ENCODE measurements around the gene SLK.

Gene SLK

GRCh38 chr10:103986360-103986759 is 19.4 kb downstream of the SLK start:
- H3K4me1 Mint-ChIP-seq (ENCODE audit: low read depth) = peaks cover 44% of the 10 kb centered on the region
- intact Hi-C loops (cut with micrococcal nuclease) = no loop called here
- no peaks in the 10 kb centered on the region for H3K9me3 Mint-ChIP-seq
- H3K4me3 Mint-ChIP-seq = no peak overlapping the region
- H3K27ac Mint-ChIP-seq = no peak overlapping the region
- peaks cover 7% of the 10 kb centered on the region for H3K36me3 Mint-ChIP-seq (ENCODE audit: low read depth)
- H3K27me3 Mint-ChIP-seq = no peaks in the 10 kb centered on the region

GRCh38 chr10:103990121-103990520 is 23.2 kb downstream of the SLK start:
- peaks cover 18% of the 10 kb centered on the region for H3K4me1 Mint-ChIP-seq (ENCODE audit: low read depth)
- H3K27me3 Mint-ChIP-seq = no peaks in the 10 kb centered on the region
- intact Hi-C loops (cut with micrococcal nuclease) = no loop called here
- H3K4me3 Mint-ChIP-seq = no peak overlapping the region
- no peaks in the 10 kb centered on the region for H3K9me3 Mint-ChIP-seq
- H3K27ac Mint-ChIP-seq = no peak overlapping the region
- H3K36me3 Mint-ChIP-seq (ENCODE audit: low read depth) = peaks cover 36% of the 10 kb centered on the region

DNA sequence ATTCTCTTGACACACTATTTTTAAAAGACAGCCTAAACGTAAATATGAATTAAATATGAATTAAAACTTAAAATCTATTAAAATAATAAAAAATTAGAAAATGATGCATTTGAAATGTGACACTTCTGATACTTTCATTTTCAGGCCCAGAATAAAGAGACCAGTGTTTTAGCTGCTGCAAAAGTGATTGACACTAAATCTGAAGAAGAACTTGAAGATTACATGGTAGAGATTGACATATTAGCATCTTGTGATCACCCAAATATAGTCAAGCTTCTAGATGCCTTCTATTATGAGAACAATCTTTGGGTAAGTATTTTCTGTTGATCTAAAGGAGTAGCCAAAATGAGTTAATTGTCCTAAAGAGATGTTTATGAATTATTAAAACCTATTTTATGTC is 23.6 kb downstream of the SLK start:
- H3K4me1 Mint-ChIP-seq (ENCODE audit: low read depth) = peaks cover 18% of the 10 kb centered on the region
- no peak overlapping the region for H3K27ac Mint-ChIP-seq
- no peak overlapping the region for H3K4me3 Mint-ChIP-seq
- H3K27me3 Mint-ChIP-seq = no peaks in the 10 kb centered on the region
- peaks cover 40% of the 10 kb centered on the region for H3K36me3 Mint-ChIP-seq (ENCODE audit: low read depth)
- intact Hi-C loops (cut with micrococcal nuclease) = no loop called here
- H3K9me3 Mint-ChIP-seq = no peaks in the 10 kb centered on the region

GRCh38 chr10:103991393-103992128 is 24.6 kb downstream of the SLK start:
- Mint-ChIP-seq H3K27ac (no peak overlapping the region), H3K4me3 (no peak overlapping the region), H3K27me3 (no peaks in the 10 kb centered on the region), H3K4me1 (ENCODE audit: low read depth) (peaks cover 13% of the 10 kb centered on the region), H3K9me3 (no peaks in the 10 kb centered on the region), H3K36me3 (ENCODE audit: low read depth) (peaks cover 49% of the 10 kb centered on the region)
- intact Hi-C loops (cut with micrococcal nuclease) = no loop called here

DNA sequence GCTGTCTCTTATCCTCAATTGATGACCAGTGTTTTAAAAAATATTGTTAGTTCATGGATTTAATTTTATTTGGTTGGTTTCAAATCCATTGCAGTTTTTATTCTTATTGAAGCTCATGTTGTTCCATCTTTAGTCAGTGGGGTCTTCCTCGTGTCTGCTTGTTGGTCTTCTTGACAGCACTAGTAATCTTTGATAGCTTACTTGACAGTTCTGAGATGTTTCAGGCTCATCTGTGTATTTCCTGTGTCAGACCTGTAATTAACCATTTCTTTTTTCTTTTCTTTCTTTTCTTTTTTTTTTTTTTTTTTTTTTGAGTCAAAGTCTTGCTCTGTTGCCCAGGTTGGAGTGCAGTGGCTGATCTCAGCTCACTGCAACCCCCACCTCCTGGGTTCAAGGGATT is 28.2 kb downstream of the SLK start:
- peaks cover 66% of the 10 kb centered on the region for H3K36me3 Mint-ChIP-seq (ENCODE audit: low read depth)
- intact Hi-C loops (cut with micrococcal nuclease) = no loop called here

DNA sequence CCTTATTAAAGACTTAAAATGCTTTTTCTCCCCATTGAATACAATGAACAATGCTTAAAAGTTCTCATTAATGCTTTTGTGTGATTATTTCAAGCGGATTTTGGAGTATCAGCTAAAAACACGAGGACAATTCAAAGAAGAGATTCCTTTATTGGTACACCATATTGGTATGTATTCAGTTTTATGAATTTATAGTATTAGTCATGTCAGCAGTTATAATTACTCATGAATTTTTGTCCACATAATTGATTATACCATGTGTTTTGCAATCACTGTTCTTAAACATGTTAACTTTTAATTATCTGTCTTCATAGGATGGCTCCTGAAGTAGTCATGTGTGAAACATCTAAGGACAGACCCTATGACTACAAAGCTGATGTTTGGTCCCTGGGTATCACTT is 31.9 kb downstream of the SLK start:
- peaks cover 11% of the 10 kb centered on the region for H3K4me1 Mint-ChIP-seq (ENCODE audit: low read depth)
- peaks cover 76% of the 10 kb centered on the region for H3K36me3 Mint-ChIP-seq (ENCODE audit: low read depth)
- H3K4me3 Mint-ChIP-seq = no peak overlapping the region
- no peaks in the 10 kb centered on the region for H3K9me3 Mint-ChIP-seq
- intact Hi-C loops (cut with micrococcal nuclease) = no loop called here
- no peaks in the 10 kb centered on the region for H3K27me3 Mint-ChIP-seq
- no peak overlapping the region for H3K27ac Mint-ChIP-seq

More for the DNA sequence above, 28.2 kb downstream of the SLK start:
- H3K27me3 Mint-ChIP-seq = no peaks in the 10 kb centered on the region
- H3K9me3 Mint-ChIP-seq = no peaks in the 10 kb centered on the region
- H3K4me1 Mint-ChIP-seq (ENCODE audit: low read depth) = peaks cover 2% of the 10 kb centered on the region
- no peak overlapping the region for H3K4me3 Mint-ChIP-seq
- no peak overlapping the region for H3K27ac Mint-ChIP-seq

DNA sequence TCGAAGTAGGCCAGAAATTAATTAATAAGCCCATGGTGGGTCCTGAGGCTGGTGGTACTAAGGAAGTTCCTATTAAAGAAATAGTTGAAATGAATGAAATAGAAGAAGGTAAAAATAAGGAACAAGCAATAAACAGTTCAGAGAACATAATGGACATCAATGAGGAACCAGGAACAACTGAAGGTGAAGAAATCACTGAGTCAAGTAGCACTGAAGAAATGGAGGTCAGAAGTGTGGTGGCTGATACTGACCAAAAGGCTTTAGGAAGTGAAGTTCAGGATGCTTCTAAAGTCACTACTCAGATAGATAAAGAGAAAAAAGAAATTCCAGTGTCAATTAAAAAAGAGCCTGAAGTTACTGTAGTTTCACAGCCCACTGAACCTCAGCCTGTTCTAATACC is 36.0 kb downstream of the SLK start:
- Mint-ChIP-seq H3K9me3 (no peaks in the 10 kb centered on the region), H3K4me1 (ENCODE audit: low read depth) (peaks cover 11% of the 10 kb centered on the region), H3K27ac (no peak overlapping the region), H3K27me3 (no peaks in the 10 kb centered on the region), H3K4me3 (no peak overlapping the region), H3K36me3 (ENCODE audit: low read depth) (peaks cover 75% of the 10 kb centered on the region)
- intact Hi-C loops (cut with micrococcal nuclease) = no loop called here

GRCh38 chr10:104005172-104005863 is 38.4 kb downstream of the SLK start:
- Mint-ChIP-seq H3K27me3 (no peaks in the 10 kb centered on the region), H3K36me3 (ENCODE audit: low read depth) (peaks cover 75% of the 10 kb centered on the region), H3K27ac (no peak overlapping the region), H3K9me3 (no peaks in the 10 kb centered on the region), H3K4me3 (no peak overlapping the region), H3K4me1 (ENCODE audit: low read depth) (peaks cover 11% of the 10 kb centered on the region)
- intact Hi-C loops (cut with micrococcal nuclease) = no loop called here

GRCh38 chr10:104011904-104012303 is 45.0 kb downstream of the SLK start:
- Mint-ChIP-seq H3K9me3 (no peaks in the 10 kb centered on the region), H3K27me3 (no peaks in the 10 kb centered on the region), H3K4me1 (ENCODE audit: low read depth) (no peaks in the 10 kb centered on the region), H3K4me3 (no peak overlapping the region), H3K36me3 (ENCODE audit: low read depth) (peaks cover 45% of the 10 kb centered on the region), H3K27ac (no peak overlapping the region)
- intact Hi-C loops (cut with micrococcal nuclease) = no loop called here

- Mint-ChIP-seq H3K36me3 (ENCODE audit: low read depth) (peaks cover 41% of the 10 kb centered on the region), H3K9me3 (no peaks in the 10 kb centered on the region), H3K4me3 (no peak overlapping the region), H3K4me1 (ENCODE audit: low read depth) (no peaks in the 10 kb centered on the region), H3K27me3 (no peaks in the 10 kb centered on the region), H3K27ac (no peak overlapping the region)
- intact Hi-C loops (cut with micrococcal nuclease) = no loop called here
Measured at GRCh38 chr10:104013489-104013888, 46.5 kb downstream of the SLK start.

- Mint-ChIP-seq H3K9me3 (no peaks in the 10 kb centered on the region), H3K27ac (no peak overlapping the region), H3K4me1 (ENCODE audit: low read depth) (no peaks in the 10 kb centered on the region), H3K4me3 (no peak overlapping the region), H3K27me3 (no peaks in the 10 kb centered on the region), H3K36me3 (ENCODE audit: low read depth) (peaks cover 48% of the 10 kb centered on the region)
- intact Hi-C loops (cut with micrococcal nuclease) = no loop called here
Measured at GRCh38 chr10:104014176-104014575, 47.2 kb downstream of the SLK start.

- Mint-ChIP-seq H3K27me3 (no peaks in the 10 kb centered on the region), H3K9me3 (no peaks in the 10 kb centered on the region), H3K4me3 (no peak overlapping the region), H3K4me1 (ENCODE audit: low read depth) (no peaks in the 10 kb centered on the region), H3K27ac (no peak overlapping the region), H3K36me3 (ENCODE audit: low read depth) (peaks cover 56% of the 10 kb centered on the region)
- intact Hi-C loops (cut with micrococcal nuclease) = no loop called here
Measured at GRCh38 chr10:104016661-104017060, 49.7 kb downstream of the SLK start.

DNA sequence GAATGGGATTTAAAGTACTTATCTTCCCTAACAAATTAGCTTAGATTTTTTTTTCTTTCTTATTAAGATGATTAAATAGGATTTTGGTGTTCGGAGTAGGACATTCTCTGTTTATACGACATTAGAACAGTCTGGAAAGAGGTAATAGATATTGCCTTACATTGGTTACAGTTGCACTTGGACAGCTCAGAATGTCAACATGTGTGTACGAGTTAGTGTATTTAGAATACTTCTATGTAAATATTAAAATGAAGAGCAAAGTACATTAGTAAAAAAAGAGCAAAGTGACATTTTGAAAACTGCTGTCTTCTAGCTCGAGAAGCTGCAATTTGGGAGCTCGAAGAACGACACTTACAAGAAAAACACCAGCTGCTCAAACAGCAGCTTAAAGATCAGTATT is 51.5 kb downstream of the SLK start:
- H3K27me3 Mint-ChIP-seq = no peaks in the 10 kb centered on the region
- peaks cover 66% of the 10 kb centered on the region for H3K36me3 Mint-ChIP-seq (ENCODE audit: low read depth)
- intact Hi-C loops (cut with micrococcal nuclease) = no loop called here
- no peaks in the 10 kb centered on the region for H3K9me3 Mint-ChIP-seq
- H3K4me3 Mint-ChIP-seq = no peak overlapping the region
- H3K4me1 Mint-ChIP-seq (ENCODE audit: low read depth) = no peaks in the 10 kb centered on the region
- no peak overlapping the region for H3K27ac Mint-ChIP-seq

GRCh38 chr10:104020020-104020419 is 53.1 kb downstream of the SLK start:
- Mint-ChIP-seq H3K27ac (no peak overlapping the region), H3K4me3 (no peak overlapping the region), H3K4me1 (ENCODE audit: low read depth) (no peaks in the 10 kb centered on the region), H3K36me3 (ENCODE audit: low read depth) (peaks cover 78% of the 10 kb centered on the region), H3K9me3 (no peaks in the 10 kb centered on the region), H3K27me3 (no peaks in the 10 kb centered on the region)
- intact Hi-C loops (cut with micrococcal nuclease) = loop anchor here (10.0 kb wide), 1 partner anchor 105 kb away; the partner anchor contains the start of gene SFR1
